HG03039 (cell line): ENCODE results near the gene NXPE3.
"Not testable (repeated sequence)": the region's sequence is repeated elsewhere in the genome, so short reads cannot be mapped to it uniquely, and the experiment has no call there.

Experiments used
- ATAC-seq: cut with Tn5 transposase; IDR thresholded peaks from one replicate; pipeline ENCODE4 v1.9.1; 2021; ENCODE audit warnings: mild to moderate bottlenecking, moderate library complexity; ENCODE audit not compliant: unreplicated experiment

The NXPE3 gene

DNA sequence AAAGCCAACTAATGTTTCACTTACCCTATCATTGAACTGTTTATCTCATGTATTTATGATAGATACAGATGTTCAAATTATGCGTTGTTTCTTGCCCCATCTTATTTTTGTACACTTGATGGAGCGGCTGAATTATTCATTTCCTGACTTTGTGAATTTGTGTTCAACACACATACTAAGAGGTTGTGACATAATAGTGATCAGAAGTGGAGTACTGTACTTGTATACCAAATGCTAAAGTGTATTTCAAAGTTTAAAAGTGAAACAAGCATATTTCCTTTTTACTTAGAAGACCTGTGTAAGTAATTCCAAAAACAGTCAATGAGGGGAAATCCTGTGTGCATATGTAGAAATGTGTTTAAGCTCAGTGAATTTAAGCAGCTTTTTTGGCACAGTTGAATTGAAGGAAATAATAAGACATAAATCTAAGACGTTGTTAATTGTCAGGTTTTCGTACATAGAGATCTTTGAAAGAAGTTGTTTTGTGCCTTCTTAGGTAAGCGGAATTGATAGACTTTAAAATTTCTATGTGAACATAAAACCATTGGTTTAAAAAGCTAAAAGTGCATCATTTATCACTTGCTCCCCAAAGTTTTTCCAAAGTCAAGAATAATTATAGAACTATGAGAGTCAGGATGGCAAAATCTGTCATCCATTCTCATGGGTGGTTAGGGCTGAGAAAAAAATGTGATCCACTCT lies 72.2 kb downstream of the NXPE3 start:
- no peak for ATAC-seq

DNA sequence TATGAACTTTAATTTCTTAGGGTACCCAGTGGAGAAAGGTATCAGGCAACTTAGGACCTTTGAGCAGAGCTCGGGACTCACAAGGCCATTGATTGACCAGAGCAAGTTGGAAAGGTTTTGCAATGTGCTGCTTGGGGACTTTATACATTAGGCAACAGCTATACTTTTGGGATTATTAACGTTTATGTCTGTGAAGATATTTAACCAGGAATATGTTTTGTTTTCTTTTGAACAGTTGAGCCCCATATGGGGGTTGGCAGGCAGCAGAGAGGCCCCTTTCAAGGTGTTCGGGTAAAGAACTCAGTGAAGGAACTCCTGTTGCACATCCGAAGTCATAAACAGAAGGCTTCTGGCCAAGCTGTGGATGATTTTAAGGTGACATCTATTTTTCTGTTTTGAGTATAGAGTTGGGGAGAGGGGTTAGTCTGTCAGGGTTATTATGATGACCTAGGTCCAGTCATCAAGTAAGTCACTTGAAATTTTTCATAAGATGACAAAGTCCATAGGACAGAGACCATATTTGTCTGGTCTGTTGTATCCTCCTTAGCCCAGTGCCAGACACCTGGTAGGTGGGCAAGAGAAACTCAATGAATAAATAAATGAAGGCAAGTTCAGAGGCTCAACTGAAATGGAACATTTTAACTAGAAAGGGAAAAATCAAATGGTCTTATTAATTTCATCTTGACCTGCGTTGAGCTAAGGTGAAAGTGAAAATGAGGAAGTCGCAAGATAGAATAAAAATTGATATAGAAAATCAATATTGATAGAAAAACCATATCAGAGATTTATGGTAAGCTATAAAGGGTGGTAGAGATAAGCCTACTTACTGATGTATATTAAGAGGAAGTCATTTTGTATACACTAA lies 73.1 kb downstream of the NXPE3 start:
- ATAC-seq: no peak

DNA sequence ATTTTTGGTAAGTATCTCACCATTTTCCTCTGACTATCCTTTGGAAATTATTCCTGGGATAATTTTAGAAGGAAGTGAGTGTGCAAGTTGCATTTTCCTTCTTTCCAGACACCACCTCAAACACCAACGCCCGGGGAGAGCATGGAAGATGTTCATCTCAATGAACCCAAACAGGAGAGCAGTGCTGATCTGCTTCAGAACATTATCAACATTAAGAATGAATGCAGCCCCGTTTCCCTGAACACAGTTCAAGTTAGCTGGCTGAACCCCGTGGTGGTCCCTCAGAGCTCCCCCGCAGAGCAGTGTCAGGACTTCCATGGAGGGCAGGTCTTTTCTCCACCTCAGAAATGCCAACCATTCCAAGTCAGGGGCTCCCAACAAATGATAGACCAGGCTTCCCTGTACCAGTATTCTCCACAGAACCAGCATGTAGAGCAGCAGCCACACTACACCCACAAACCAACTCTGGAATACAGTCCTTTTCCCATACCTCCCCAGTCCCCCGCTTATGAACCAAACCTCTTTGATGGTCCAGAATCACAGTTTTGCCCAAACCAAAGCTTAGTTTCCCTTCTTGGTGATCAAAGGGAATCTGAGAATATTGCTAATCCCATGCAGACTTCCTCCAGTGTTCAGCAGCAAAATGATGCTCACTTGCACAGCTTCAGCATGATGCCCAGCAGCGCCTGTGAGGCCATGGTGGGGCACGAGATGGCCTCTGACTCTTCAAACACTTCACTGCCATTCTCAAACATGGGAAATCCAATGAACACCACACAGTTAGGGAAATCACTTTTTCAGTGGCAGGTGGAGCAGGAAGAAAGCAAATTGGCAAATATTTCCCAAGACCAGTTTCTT lies 74.2 kb downstream of the NXPE3 start:
- no peak for ATAC-seq

DNA sequence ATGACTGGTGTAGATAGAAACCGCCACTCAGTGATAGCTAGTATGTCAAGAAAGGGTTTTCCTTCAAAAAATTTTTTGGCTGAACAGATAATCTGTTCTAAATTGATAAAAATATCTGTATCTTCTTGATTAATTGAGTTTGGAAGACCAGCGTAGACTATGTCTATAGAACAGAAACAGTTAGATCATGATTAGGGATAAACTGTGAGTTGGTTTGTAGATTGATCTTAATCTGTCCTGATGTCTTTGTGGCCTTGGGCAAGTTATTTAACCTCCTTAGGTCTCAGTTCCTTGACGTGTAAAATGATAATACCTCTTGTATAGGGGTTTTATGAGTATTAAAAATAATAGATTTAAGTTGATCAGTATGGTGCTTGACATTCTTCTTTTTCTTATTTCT lies 75.0 kb downstream of the NXPE3 start:
- ATAC-seq: no peak

DNA sequence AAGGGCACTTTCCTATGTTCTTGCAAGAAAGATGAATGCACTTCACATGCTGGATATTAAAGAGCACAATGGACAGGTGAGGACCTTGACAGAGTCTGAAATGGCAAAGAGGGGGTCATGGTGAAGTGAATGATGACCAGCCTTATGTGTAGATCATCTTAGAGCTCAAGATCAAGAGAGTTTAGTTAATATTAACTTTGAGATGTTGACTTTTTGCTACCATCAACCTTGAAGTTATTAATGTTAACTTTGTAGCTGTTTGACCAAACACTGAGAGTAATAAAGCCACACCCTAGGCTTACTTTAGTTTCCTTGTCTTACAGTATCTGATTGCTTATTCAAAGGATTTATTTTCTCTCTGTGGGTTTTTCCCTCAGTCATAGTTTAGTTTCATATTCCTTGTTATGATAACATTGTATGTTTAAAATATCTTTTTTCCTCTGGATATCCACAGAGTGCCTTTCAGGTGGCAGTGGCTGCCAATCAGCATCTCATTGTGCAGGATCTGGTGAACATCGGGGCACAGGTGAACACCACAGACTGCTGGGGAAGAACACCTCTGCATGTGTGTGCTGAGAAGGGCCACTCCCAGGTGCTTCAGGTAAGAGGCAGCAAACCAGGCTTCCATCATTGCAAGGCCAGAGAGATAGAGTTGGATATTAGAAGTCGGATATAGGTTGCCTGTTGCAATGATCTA lies 75.7 kb downstream of the NXPE3 start:
- no peak for ATAC-seq

DNA sequence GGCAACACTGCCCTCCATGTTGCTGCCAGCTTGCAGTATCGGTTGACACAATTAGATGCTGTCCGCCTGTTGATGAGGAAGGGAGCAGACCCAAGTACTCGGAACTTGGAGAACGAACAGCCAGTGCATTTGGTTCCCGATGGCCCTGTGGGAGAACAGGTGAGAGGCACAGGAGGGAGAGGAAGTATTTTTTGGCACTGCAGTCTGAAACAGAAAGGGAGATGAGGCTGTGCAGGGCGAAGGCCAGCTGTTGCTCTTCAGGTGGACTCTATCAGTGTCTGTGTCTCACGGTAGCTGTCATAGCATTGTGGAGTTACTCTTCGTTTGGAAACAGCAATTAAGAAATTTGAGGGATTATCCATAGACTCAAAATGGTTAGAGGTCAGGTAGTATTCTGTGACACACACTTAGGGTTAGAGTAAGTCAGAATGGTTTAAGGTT lies 78.3 kb downstream of the NXPE3 start:
- no peak for ATAC-seq

DNA sequence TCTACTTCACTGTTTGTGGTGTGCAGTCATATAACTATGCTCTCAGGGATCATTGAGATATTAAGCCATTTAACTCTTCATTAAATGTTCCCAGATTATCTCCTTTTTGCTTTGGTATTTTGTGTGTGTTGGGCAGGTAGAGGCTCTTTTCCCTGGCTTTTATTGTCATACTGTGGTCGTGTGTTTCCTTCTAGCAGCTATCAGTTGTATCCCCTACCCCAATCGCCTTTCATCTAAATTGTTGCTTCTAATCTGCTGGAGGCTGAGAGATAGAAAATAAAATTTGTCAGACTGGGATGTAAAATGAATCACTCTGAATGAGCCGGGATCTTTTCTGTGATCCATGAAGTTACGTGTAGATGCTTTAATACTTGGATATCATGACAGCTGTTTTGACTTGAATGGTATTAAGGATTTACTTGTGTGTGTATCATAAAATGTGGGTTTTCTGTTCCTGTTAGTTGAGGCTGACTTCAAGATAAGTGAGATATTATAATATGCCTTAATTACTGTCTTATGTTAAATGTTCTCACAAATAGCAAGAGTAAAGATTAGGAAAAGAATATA lies 79.5 kb downstream of the NXPE3 start:
- no peak for ATAC-seq

DNA sequence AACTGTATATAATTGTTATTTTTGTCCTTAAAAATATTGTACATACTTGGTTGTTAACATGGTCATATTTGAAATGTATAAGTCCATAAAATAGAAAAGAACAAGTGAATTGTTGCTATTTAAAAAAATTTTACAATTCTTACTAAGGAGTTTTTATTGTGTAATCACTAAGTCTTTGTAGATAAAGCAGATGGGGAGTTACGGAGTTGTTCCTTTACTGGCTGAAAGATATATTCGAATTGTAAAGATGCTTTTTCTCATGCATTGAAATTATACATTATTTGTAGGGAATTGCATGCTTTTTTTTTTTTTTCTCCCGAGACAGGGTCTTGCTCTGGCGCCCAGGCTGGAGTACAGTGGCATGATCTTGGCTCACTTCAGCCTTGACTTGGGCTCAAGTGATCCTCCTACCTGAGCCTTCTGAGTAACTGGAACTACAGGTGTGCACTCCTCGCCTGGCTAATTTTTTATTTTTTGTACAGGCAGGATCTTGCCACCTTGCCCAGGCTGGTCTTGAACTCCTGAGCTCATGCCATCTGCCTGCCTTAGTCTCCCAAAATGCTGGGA lies 81.0 kb downstream of the NXPE3 start:
- no peak for ATAC-seq

DNA sequence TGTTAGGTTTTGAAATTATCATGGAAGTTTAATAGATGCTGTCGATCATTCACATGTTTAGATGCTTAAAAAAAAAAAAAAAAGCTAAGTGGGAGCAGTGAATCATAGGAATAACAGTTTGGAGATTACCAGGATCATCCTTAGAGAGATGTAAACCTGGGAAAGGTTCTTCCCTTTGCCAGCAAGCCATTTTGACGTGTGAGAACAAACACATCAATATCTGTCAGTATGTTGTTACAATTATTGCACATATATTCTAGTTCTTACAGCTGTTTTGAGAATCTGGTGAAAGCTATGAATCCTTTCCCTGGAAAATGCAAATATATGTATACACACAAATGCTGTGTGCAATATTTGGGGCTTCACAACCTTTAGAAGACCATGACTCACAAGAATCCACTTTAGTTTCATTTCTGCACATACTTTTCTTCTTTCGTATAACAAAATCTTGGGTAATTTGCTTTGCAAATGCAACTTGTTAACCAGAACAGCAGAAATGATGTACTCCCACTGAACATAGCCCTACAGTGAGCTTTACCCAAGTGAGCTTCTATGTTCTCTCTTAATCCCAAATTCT lies 82.3 kb downstream of the NXPE3 start:
- ATAC-seq: no peak

DNA sequence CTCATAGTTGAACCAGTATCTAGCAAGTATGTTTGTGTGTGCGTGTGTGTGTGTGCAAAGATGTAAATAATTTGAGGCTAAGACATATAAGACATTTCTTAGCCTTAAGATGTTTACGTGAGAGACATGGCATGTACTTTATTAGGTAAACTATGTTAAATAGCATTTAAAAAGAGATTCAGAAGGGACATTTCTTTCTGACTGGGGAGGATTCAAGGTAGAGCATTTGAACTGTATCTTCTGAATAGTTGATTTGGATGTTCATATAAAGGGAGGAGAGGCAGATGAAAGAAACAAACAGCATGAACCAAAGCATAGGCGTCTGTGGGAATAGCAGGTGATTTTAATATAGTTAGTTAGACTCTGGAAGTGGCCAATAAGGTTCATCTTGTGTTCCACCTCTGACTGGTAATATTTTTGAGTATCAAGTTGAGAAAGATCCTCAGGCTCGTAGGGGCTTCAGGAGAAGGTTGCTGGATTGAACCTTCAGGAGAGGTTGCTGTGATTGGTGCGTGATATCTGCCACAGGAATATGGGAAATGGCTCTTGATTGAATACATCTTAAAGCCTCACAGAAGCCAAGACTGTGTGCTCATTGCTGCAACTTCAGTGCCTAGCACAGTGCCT lies 82.9 kb downstream of the NXPE3 start:
- ATAC-seq: no peak

DNA sequence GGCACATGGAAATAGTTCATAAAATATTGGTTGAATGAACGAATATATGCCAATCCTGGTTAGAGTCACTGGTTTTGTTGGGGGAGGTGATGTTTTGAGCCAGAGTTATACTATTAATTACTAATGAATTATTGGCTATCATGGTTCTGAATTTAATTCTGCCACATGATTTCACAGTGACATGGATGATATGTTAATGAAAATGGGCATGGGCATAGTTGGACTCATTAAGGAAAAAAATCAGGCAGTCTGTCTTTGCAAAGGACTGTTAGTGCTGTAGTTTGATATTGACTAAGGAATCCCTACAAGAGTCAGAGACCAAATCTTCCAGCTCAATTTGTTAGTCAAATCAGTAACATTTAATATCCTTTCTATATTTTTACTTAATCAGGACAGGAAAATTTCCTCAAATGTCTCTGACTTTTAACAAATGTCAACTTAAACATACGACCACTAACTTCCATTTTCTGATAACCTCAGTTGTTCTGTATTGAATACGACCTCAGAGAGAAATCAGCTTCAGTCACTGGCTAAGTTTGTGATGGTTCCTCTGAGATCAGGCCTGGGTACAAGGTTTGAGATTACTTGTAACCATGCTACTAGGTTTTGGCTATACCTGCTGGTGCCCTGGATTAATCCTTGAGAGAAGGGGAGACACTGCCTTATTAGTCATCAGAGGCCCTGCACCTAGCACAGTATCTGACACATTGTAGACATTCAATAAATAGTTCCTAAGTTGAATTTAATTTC lies 83.6 kb downstream of the NXPE3 start:
- no peak for ATAC-seq

DNA sequence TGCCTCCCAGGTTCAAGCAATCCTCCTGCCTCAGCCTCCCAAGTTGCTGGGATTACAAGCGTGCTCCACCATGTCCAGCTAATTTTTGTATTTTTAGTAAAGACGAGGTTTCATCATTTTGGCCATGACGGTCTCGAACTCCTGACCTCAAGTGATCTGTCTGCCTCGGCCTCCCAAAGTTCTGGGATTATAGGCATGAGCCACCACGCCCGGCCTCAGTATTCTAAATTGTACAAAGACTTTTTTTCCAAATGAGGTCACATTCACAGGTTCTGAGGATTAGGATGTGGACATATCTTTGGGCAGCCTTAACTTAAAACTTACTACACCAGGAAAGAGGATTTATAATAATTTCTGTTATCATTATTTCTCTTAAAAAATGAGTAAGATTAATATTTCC lies 85.9 kb downstream of the NXPE3 start:
- not testable (repeated sequence) for ATAC-seq

DNA sequence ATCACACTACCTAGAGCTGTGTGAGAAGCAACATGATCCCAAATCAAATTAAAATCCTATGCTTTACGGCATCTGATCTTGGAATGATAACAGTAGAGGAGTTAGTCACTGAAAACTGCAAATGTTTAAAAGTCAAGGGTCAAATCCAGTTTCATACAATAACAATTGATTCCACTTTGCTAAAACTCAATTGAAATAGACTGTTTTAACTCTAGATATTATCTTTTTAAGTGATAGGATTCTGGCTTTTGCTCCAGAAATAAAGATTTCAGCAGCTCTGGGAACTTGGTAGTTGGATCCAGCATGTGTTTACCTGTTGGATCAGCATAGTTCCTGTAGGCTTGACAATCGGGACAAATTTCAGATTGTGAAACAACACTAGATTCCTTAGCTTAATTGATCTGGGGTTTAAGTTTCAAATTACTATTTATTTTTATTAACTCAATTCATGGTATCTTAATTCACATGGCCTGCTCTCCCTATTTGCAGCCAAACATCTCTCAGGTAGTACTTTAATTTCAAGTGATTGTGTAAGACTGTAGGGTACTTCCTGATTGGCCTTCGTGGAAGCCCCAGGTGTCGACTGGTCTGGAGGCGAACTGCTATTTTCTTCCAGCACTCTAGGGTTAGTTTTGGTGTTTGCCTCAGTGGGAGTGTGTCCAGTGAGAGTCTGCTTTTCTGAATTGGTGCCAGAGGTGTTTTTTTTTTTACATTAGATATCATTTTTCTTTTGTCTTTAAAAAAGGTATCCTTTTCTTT lies 86.9 kb downstream of the NXPE3 start:
- no peak for ATAC-seq

DNA sequence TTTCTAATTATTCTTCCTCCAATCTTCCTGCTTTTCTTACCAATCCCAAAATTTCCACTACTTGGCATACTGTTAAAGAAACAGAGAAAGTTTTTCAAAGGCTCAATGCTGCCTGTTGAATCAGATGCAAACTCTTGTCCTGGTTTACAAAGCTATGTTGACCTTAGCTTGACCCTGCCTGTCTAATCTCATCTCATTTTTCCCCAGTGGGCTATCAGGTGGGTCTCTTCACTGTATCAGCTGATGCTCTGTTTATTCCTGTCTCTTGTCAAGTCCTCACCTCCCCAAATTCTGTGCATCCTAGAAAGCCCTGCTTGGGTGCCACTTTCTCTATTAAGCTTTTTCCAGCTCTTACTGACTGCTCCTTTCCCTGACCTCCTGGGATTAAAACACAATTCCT lies 88.5 kb downstream of the NXPE3 start:
- no peak for ATAC-seq

DNA sequence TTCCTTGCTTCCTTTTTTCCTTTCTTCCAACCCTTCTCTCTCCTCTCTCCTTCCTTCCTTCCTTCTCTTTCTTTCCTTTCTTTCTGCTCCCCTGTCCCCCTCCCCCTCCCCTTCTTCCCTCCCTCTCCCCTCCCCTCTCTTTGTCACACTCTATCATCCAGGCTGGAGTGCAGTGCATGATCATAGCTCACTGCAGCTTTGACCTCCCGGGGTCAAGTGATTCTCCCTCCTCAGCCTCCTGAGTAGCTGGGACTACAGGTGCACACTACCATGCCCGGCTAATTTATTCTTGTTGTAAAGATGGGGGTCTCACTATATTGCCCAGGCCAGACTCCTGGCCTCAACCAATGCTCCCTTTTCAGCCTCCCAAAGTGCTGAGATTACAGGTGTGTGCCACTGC lies 89.0 kb downstream of the NXPE3 start:
- no peak for ATAC-seq

DNA sequence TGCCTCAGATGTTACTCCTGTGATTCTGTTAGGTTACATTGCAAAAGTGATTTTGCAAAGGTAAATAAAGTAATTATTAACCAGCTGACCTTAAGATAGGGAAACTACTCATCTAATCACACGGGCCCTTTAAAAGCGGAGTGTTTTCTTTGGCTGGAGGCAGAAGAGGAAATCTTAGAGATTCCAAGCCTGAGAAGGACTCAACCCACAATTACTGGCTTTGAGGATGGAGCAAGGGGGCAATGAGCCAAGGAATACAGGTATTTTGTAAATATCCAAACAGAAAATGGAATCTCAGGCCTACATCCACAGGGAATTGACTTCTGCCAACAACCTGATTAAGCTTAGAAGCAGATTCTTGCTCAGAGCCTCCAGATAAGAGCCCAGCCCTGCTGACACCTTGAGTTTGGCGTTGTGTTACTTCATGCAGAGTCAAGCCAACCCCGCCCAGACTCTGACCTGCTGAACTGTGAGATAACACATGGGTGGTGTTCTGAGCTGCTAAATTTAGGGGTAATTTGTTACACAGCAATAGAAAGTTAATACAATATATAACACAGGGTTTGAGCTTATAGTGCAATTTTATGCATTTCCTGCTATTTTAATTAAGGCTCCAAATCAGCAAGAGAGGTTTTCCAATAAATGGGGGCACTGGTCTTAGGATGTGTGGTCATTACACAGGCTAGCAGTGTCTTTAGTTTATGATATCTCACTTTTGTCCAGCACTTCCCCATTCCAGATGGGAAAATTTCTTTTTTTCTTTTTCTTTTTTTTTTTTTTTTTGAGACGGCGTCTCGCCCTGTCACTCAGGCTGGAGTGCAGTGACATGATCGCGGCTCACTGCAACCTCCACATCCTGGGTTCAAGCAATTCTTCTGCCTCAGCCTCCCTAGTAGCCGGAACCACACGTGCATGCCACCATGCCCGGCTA lies 89.8 kb downstream of the NXPE3 start:
- ATAC-seq: no peak

DNA sequence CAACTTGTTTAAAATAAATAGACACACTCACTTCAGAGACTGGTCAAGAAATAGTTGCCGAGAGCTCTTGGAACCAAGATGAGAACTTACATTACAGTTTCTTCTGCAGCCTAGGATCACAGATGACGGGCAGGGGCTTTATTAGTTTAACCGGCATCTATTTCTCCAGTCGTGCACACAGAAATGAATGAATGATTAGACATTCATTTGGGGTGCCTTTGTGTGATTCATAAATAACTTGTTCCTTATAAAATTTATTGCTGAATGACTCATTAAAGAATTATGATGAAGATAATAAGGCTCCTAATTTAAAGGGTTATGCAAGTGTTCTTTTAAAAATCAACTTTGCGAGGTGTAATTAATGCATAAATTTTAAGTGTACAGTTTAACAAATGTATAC lies 91.1 kb downstream of the NXPE3 start:
- ATAC-seq: no peak
